HUDEP-2 (cell line): Measurements from ENCODE around the gene PCSK6.

Source experiments
- DNase-seq, 76 experiments: peaks; one replicate each; lab custom pipeline; 2025; ENCODE audit not compliant: unreplicated experiment in 76 of 76; lab: John Stamatoyannopoulos, UW

PCSK6 gene

DNA sequence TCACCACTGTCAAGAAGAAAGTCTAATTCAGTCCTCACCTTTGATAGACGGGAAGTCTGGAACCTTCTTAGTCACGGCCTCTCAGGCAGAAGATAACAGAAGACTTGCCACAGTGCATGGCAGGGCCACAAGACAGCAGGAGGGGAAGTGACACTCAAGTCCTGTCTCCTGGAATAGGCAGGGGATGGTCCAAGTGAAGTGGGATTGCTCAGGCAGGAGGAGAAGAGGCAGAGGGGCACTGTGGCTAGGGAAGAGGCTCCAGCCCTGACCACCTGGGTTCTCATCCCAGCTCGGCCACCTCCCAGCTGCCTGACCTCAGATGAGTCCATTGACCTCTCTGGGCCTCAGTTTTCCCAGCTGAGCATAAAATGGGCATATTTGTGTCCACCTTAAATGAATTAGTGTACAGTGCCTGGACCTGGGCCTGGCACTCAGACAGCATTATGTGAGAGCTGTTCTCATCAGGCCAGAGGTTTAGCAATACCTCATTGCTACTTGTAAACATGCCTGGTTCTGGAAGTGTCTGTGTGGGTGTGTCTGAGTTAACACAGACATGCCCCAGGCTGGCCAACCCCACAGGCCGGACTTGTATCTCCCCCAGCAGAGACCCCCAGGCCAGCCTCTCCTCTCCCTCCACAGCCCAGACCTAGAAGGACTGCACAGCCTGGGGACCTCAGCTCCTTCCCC, 11.5 kb upstream of the PCSK6 start:
- peak in 3 of 76 experiments; percentile 9 to 13 (median 10) for DNase-seq

DNA sequence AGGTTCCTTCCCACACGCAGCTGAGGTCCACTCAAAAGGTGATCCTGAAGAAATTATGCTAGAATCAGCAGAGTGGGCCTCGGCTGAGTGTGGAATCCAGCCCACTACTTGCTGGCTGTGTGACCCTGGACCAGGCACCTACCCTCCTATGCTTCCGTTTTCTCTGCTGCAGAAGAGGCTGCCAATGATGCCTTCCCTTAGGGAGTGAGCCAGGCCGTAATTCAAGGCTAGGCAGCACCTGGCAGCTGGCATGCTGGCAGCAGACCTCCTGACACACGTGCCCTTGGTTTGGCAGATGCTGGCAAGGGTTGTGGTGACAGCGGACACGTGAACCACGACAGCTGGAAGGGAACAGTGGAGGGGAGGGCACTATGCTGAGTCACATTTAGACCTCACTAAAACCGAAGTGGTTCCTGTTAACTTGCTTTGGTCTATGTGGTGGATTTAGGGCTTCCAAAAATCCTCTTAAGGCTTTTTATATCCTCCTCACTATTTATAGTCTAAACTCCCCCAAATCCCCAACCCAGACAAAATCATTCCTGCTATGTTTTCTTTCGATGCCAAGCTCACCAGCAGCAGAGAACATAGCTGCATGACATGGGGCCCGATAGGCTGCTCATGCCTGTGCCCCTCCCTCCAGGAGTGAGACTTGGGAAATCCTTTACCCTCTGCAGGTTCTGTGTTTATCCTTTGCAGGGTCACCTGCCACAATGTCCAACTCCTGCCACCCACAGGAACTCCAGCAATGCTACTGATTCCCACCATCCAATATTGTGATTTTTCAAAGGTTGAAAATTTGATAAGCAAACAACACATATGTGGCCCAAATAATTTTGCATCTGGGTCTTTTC, 10.6 kb upstream of the PCSK6 start:
- peak in 61 of 76 experiments; percentile 10 to 72 (median 45) for DNase-seq

DNA sequence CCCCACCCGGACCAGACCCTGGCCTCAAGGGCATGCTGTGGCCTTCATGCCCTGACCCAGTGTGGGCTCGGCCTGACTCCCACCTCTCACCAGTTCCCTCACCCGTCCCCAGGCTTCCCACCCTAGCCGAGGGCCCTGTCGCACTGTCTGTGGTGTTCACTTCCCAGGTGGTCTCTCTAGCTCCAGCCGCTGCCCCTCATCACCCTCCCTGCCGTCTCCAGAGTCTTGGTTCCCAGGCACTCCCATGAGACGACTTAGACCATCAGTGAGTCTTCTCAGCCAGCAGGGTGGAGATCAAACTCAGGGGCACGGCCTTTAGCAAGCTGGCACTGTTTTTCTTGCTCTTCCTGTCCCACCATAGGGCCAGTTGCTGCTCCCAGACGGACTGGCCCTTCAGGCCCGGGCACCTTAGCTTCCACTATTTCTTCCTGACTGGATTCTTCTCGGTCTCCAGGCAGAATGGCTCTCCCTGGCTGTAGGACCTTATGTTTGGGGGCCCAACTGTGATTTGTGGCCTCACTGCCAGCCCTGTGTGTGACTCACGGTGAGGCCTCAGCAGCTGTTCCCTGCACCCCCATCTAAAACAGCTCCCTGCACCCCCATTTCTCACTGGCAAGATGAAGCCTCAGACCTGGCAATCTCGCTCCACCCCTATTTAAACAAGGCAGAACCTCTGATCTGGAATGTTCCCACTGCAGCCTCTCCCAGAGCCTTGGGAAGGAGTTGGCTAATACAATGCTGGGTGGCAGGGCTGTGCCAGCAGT, 9.4 kb upstream of the PCSK6 start:
- DNase-seq: no peak

DNA sequence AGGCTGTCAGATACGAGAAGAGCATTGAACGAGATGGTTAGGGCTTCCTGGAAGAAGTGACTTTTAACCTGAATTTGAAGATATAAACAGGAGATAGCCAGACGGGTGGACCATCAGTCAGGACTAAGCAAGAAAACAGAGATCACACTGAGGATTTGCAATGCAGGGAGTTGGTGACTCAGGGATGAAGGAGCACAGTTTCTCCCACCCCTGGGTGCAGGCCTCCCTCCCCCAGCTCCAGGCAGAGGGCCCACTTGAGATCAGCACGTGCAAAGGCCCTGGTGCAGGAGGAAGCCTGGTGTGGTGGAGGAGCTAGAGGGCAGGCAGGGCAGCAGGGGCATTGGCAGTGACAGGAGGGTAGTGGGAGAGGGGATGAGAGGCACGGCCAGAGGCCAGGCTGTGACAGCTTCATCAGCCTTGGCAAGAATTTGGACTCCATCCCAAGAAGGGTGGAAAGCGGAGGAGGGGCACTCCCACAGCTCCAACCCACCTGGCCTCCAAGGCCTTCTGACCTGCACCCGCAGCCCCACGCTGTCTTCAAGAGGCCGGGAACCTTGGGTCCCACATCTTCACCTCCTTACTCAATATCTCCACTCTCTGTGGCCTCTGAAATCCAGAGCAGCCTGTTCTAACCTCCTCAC, 8.7 kb upstream of the PCSK6 start:
- DNase-seq: peak in 3 of 76 experiments; percentile 10 to 53 (median 44)

- no peak for DNase-seq
These were observed 8.1 kb upstream of the PCSK6 start for GRCh38 chr15:101497484-101498034.

GRCh38 chr15:101497017-101497416, 7.5 kb upstream of the PCSK6 start:
- DNase-seq: no peak

GRCh38 chr15:101496198-101496986, 6.9 kb upstream of the PCSK6 start:
- peak in 4 of 76 experiments; percentile 10 to 23 (median 14) for DNase-seq

- DNase-seq: no peak
These were observed 6.1 kb upstream of the PCSK6 start for GRCh38 chr15:101495334-101496197.

GRCh38 chr15:101494251-101494796, 4.8 kb upstream of the PCSK6 start:
- no peak for DNase-seq

GRCh38 chr15:101492766-101493692, 3.5 kb upstream of the PCSK6 start:
- DNase-seq: no peak

DNA sequence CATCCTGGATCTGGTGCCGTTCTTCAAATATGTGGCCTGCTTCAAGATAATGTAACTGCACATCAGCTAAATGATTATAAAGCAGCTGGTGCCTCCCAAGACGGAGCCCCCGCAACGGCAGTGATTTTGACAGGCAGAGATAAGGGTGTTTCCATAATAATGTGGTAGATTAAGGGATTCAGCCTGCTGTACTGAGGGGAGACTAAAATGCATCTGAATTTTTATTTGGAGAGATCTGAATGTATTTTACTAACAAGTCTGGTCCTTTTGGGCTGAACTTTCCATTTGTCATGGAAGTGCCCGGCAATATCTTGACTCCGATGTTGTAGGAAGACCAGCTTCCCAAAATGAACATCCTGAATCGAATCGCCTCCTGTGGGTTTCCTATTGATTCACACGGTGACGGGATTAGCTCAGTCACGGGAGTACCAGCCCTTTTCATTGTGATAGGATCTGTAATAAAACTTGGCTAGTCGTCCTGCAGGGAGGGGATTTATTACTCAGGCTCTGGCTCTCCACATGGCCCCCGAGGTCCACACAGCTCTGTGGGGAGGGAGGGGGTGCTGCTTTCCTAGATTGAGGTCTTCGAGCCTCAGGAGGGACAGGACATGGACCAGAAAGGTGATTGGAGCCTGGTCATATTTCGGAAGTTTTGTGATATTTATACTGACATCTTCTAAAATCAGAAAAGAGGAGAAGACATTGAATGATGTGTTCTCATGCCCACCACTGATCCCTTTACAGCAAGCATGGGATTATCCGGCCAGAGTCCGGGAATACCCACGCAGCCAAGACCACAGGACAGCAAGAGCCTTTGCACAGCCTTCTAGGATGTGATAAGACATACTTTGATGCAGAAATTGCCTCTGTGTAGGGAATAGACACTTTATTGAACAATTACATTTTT, 2.5 kb upstream of the PCSK6 start:
- no peak for DNase-seq

DNA sequence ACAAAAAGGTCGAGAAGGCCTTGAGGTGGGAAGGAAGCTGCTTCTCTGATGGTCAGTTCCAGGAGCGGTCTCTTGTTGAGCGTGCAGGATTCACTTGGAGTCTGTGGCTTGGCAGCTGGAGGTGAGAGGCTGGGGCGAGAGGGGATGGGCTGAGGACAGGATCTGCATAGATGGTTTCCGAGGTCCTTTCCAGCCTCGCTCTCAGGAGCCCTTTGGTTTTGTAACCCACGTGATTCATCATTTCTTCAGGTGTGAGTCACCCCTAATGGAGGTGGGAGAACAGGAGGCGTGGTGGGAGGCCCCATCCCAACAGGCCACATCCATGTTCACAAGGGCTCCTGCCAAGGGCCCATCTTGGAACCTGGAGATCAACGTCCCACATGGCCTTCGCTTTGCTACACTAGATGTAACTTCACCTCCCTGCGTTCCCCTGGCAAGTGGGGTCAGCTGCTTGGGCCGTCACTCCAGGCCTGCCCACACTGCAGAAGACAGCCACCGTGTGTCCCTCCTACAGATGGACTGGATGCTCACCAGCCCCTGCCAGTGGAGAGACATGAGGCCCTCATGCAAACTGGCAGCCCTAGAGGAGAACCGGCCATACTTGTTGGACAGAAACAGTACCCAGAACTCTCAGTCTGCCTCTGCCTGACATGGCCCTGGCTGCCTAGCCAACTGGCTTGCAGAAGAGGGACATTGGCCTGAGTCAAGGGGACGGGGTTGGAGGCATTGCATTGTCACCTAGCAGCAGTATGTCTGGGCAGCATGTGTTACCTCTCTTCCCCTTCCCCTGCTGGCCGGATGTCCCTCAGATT, 1.6 kb upstream of the PCSK6 start:
- no peak for DNase-seq

- DNase-seq: no peak
These were observed 943 bp upstream of the PCSK6 start for GRCh38 chr15:101490408-101490891.

- peak in 51 of 76 experiments; percentile 3 to 63 (median 38) for DNase-seq
These were observed 289 bp downstream of the PCSK6 start for GRCh38 chr15:101489237-101489598.
